Common myeloid progenitor, CD34-positive (primary cell): Measurements from ENCODE around the gene SPATA6L.

Experiments used
- CTCF ChIA-PET: fragments of 350-600 bp; sonication (Branson Sonifier 250); formaldehyde crosslinking; loops from one replicate; lab custom pipeline; 2021; ENCODE audit warnings: antibody characterized with exemption; lab: Charles Lee
- POLR2A ChIA-PET: fragments of 350-600 bp; sonication (Branson Sonifier 250); formaldehyde crosslinking; loops from one replicate; lab custom pipeline; 2021; ENCODE audit warnings: antibody characterized with exemption; lab: Charles Lee
- DNase-seq, 3 donors: peaks; one replicate each; pipeline versions ENCODE4 v3.0.0 to v3.0.0-alpha.2; 2013
- H3K27ac ChIP-seq, 2 experiments: 1 replicate in 1 of 2; 2 replicates in 1 of 2; pipeline ENCODE4 v1.7.0; 2013; ENCODE audit warnings: inconsistent platforms in 2 of 2, low read length in 2 of 2, mild to moderate bottlenecking in 2 of 2, low read depth in 1 of 2, moderate library complexity in 1 of 2; ENCODE audit not compliant: severe bottlenecking in 2 of 2, insufficient read depth in 1 of 2, poor library complexity in 1 of 2
- H3K27me3 ChIP-seq, 5 experiments: replicated peaks in 2 of 5; 1 replicate in 3 of 5; 2 replicates in 2 of 5; pipeline versions ENCODE4 v1.6.1 to v1.7.0; 2013; ENCODE audit warnings: low read length in 4 of 5, mild to moderate bottlenecking in 2 of 5, moderate library complexity in 2 of 5, inconsistent platforms in 1 of 5; ENCODE audit not compliant: insufficient read depth in 5 of 5, control insufficient read depth in 4 of 5
- H3K36me3 ChIP-seq, 4 experiments: 1 replicate in 2 of 4; 2 replicates in 2 of 4; pipeline versions ENCODE4 v1.6.1 to v1.7.0; 2013; ENCODE audit warnings: low read length in 3 of 4, control low read depth in 1 of 4, mild to moderate bottlenecking in 1 of 4; ENCODE audit not compliant: control insufficient read depth in 4 of 4, insufficient read depth in 4 of 4
- H3K4me1 ChIP-seq, 4 experiments: 1 replicate in 3 of 4; 2 replicates in 1 of 4; pipeline versions ENCODE4 v1.6.1 to v1.7.1; 2013; ENCODE audit warnings: low read length in 3 of 4, mild to moderate bottlenecking in 3 of 4, control low read depth in 1 of 4, inconsistent platforms in 1 of 4, moderate library complexity in 1 of 4; ENCODE audit not compliant: control insufficient read depth in 4 of 4, insufficient read depth in 4 of 4; ENCODE audit errors: control extremely low read depth in 1 of 4
- H3K4me3 ChIP-seq, 7 experiments: 1 replicate in 4 of 7; 2 replicates in 3 of 7; pipeline versions ENCODE4 v1.5.1 to v1.7.0; 2013; ENCODE audit warnings: mild to moderate bottlenecking in 7 of 7, low read length in 6 of 7, moderate library complexity in 6 of 7, inconsistent platforms in 2 of 7, low read depth in 2 of 7, control low read depth in 1 of 7; ENCODE audit not compliant: insufficient read depth in 4 of 7, control insufficient read depth in 1 of 7; ENCODE audit errors: extremely low read depth in 1 of 7
- H3K9me3 ChIP-seq, 5 experiments: 1 replicate in 4 of 5; 2 replicates in 1 of 5; pipeline versions ENCODE4 v1.6.1 to v1.7.1; 2013; ENCODE audit warnings: low read length in 4 of 5, mild to moderate bottlenecking in 2 of 5, inconsistent platforms in 1 of 5, low read depth in 1 of 5, moderate library complexity in 1 of 5; ENCODE audit not compliant: control insufficient read depth in 4 of 5, insufficient read depth in 2 of 5; ENCODE audit errors: control extremely low read depth in 1 of 5
- whole genome bisulfite sequencing: methylation state at CpG from one replicate; pipeline ENCODE4 v1.1.5; 2013; ENCODE audit not compliant: insufficient coverage; 5-methylcytosine and 5-hydroxymethylcytosine counted together

The SPATA6L gene

GRCh38 chr9:4704129-4704528 is 37.8 kb upstream of the SPATA6L start:
- H3K4me3 ChIP-seq: no peak overlapping the region
- CTCF ChIA-PET: no interaction called here
- peaks cover 0 to 10% (median 7%) of the 10 kb centered on the region in 4 experiments for H3K4me1 ChIP-seq
- H3K27ac ChIP-seq: no peak overlapping the region
- H3K36me3 ChIP-seq: peaks cover 6 to 28% (median 15%) of the 10 kb centered on the region in 4 experiments
- DNase-seq: no peak
- H3K9me3 ChIP-seq: no peaks in the 10 kb centered on the region
- POLR2A ChIA-PET: no interaction called here
- H3K27me3 ChIP-seq: no peaks in the 10 kb centered on the region
- 100% methylated on average over 2 of the region's 2 CpGs for WGBS

- Histone ChIP-seq H3K27ac (no peak overlapping the region), H3K27me3 (no peaks in the 10 kb centered on the region), H3K4me1 (peaks cover 0 to 7% (median 3%) of the 10 kb centered on the region in 4 experiments), H3K36me3 (peaks cover 9 to 36% (median 24%) of the 10 kb centered on the region in 4 experiments), H3K9me3 (no peaks in the 10 kb centered on the region), H3K4me3 (no peak overlapping the region)
- POLR2A ChIA-PET: no interaction called here
- DNase-seq: peak in 2 of 3 donors; percentile 48 to 56
- CTCF ChIA-PET: interaction anchor here (2.1 kb wide), 1 partner anchor 17 kb away, joined by 8 read pairs; no protein-coding TSS in a partner anchor
- no CpG with 5 or more reads among the region's 1 CpG for WGBS
These were observed 35.2 kb upstream of the SPATA6L start for GRCh38 chr9:4701526-4701925.

GRCh38 chr9:4700932-4701331 is 34.7 kb upstream of the SPATA6L start:
- Histone ChIP-seq H3K27me3 (no peaks in the 10 kb centered on the region), H3K27ac (no peak overlapping the region), H3K4me3 (no peak overlapping the region), H3K36me3 (peaks cover 14 to 31% (median 22%) of the 10 kb centered on the region in 4 experiments), H3K9me3 (no peaks in the 10 kb centered on the region), H3K4me1 (peaks cover 0 to 7% (median 2%) of the 10 kb centered on the region in 4 experiments)
- no peak for DNase-seq
- POLR2A ChIA-PET: no interaction called here
- CTCF ChIA-PET: interaction anchor here (2.1 kb wide), 1 partner anchor 16 kb away, joined by 8 read pairs; no protein-coding TSS in a partner anchor
- 100% methylated on average over 1 of the region's 2 CpGs for WGBS

GRCh38 chr9:4700091-4700490 is 33.8 kb upstream of the SPATA6L start:
- Histone ChIP-seq H3K4me1 (peaks cover 0 to 7% (median 2%) of the 10 kb centered on the region in 4 experiments), H3K36me3 (peaks cover 14 to 33% (median 24%) of the 10 kb centered on the region in 4 experiments), H3K9me3 (no peaks in the 10 kb centered on the region), H3K27me3 (no peaks in the 10 kb centered on the region), H3K27ac (no peak overlapping the region), H3K4me3 (no peak overlapping the region)
- CTCF ChIA-PET: no interaction called here
- WGBS: 100% methylated on average over 2 of the region's 3 CpGs
- POLR2A ChIA-PET: no interaction called here
- DNase-seq: no peak

- Histone ChIP-seq H3K36me3 (peaks cover 16 to 26% (median 22%) of the 10 kb centered on the region in 4 experiments), H3K9me3 (no peaks in the 10 kb centered on the region), H3K4me3 (no peak overlapping the region), H3K27me3 (no peaks in the 10 kb centered on the region), H3K4me1 (no peaks in the 10 kb centered on the region), H3K27ac (no peak overlapping the region)
- CTCF ChIA-PET: interaction anchor here (1.2 kb wide), 1 partner anchor 12 kb away, joined by 4 read pairs; the partner anchor contains the start of gene CDC37L1
- WGBS: 100% methylated on average over 1 of the region's 3 CpGs
- POLR2A ChIA-PET: no interaction called here
- no peak for DNase-seq
These were observed 25.5 kb upstream of the SPATA6L start for GRCh38 chr9:4691795-4692194.

GRCh38 chr9:4690144-4690543 is 23.9 kb upstream of the SPATA6L start:
- no peak overlapping the region for H3K4me3 ChIP-seq
- H3K27ac ChIP-seq: no peak overlapping the region
- ChIA-PET CTCF (no interaction called here), POLR2A (no interaction called here)
- peaks cover 18 to 32% (median 24%) of the 10 kb centered on the region in 4 experiments for H3K36me3 ChIP-seq
- WGBS: 96% methylated on average over 3 of the region's 4 CpGs
- H3K4me1 ChIP-seq: no peaks in the 10 kb centered on the region
- H3K9me3 ChIP-seq: no peaks in the 10 kb centered on the region
- DNase-seq: no peak
- H3K27me3 ChIP-seq: no peaks in the 10 kb centered on the region

- no peak for DNase-seq
- WGBS: 100% methylated on average over 1 of the region's 1 CpG
- Histone ChIP-seq H3K36me3 (peaks cover 18 to 37% (median 26%) of the 10 kb centered on the region in 4 experiments), H3K4me3 (no peak overlapping the region), H3K27ac (no peak overlapping the region), H3K9me3 (no peaks in the 10 kb centered on the region), H3K4me1 (no peaks in the 10 kb centered on the region), H3K27me3 (no peaks in the 10 kb centered on the region)
- ChIA-PET CTCF (no interaction called here), POLR2A (no interaction called here)
These were observed 23.4 kb upstream of the SPATA6L start for GRCh38 chr9:4689687-4690104.
